Brain microvascular endothelial cell (primary cell): ENCODE data around the gene PEX5L.

Experiments
- DNase-seq: peaks from one replicate; pipeline ENCODE4 v3.0.0-alpha.2; 2020
- H3K27ac ChIP-seq: fragments of 250-450 bp; sonication (Bioruptor Pico); 2 replicates; pipeline ENCODE4 v1.5.1; 2020; ENCODE audit warnings: mild to moderate bottlenecking, moderate library complexity
- H3K27me3 ChIP-seq: fragments of 250-450 bp; sonication (Bioruptor Pico); replicated peaks from 2 replicates; pipeline ENCODE4 v1.5.1; 2020; ENCODE audit warnings: mild to moderate bottlenecking
- H3K36me3 ChIP-seq: fragments of 250-450 bp; sonication (Bioruptor Pico); replicated peaks from 2 replicates; pipeline ENCODE4 v1.5.1; 2020; ENCODE audit warnings: mild to moderate bottlenecking
- H3K4me3 ChIP-seq: 2 replicates; pipeline ENCODE4 v1.5.1; 2011; ENCODE audit warnings: low read depth, mild to moderate bottlenecking, control low read depth, low read length, moderate library complexity
- in situ Hi-C: cut with HindIII; loops from 2 replicates; pipeline ENCODE4 v1.10.0; 2017; ENCODE audit warnings: low sequenced_read_pairs, low pct_ligation_motif_present
- TF ChIP-seq, protein P1 (sequence below): IDR thresholded peaks from 2 replicates; pipeline ENCODE4 v1.5.1; 2011; ENCODE audit warnings: low read depth, mild to moderate bottlenecking, moderate library complexity, low read length, control low read depth, inconsistent platforms; ENCODE audit errors: missing control alignments

Gene PEX5L

DNA sequence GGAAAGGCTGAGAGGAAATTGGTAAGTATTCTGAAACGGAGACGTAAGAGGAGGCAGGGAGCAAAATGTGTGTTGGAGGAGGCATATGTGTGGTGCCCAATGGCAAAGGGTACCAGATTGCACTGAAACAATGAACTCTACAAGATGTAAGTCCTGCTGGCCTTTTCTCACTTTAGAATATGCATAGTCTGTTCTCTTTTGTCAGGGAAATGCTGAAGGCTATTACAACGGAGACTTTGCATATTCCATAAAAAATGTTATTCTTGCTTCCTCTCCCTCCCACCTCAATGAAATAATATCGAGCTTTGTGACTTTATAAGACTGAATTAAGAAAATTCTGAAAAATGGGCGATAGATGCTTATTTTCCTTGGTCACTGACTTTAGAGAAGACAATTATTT lies 85.9 kb downstream of the PEX5L start:
- Histone ChIP-seq H3K27me3 (no peaks in the 10 kb centered on the region), H3K36me3 (no peaks in the 10 kb centered on the region), H3K4me3 (no peak overlapping the region), H3K27ac (no peak overlapping the region)
- TF ChIP-seq, protein P1, sequence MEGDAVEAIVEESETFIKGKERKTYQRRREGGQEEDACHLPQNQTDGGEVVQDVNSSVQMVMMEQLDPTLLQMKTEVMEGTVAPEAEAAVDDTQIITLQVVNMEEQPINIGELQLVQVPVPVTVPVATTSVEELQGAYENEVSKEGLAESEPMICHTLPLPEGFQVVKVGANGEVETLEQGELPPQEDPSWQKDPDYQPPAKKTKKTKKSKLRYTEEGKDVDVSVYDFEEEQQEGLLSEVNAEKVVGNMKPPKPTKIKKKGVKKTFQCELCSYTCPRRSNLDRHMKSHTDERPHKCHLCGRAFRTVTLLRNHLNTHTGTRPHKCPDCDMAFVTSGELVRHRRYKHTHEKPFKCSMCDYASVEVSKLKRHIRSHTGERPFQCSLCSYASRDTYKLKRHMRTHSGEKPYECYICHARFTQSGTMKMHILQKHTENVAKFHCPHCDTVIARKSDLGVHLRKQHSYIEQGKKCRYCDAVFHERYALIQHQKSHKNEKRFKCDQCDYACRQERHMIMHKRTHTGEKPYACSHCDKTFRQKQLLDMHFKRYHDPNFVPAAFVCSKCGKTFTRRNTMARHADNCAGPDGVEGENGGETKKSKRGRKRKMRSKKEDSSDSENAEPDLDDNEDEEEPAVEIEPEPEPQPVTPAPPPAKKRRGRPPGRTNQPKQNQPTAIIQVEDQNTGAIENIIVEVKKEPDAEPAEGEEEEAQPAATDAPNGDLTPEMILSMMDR, result no peak
- in situ Hi-C loops, result no loop called here
- no peak for DNase-seq

DNA sequence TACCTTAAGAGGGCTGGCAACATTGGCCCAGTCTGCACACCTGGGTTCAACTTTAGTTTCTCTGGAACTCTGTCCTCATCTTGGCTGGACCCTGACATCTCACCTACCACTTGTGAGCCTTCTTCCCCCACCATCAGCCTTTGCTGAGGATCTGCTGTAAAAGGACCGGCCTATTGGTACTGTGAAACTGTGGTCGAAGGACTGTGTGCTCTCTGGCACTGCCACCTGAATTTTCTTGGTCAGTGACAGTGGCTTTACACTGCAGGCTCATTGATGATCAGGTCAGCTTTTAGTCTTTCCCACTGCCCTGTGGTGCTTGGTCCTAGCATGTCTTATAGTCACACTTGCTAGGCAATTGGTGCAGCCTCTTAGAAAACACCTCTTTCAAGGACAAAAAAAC lies 86.9 kb downstream of the PEX5L start:
- in situ Hi-C loops, result no loop called here
- Histone ChIP-seq H3K27me3 (no peaks in the 10 kb centered on the region), H3K36me3 (no peaks in the 10 kb centered on the region), H3K27ac (no peak overlapping the region), H3K4me3 (no peak overlapping the region)
- no peak for DNase-seq
- TF ChIP-seq, protein P1, result no peak

DNA sequence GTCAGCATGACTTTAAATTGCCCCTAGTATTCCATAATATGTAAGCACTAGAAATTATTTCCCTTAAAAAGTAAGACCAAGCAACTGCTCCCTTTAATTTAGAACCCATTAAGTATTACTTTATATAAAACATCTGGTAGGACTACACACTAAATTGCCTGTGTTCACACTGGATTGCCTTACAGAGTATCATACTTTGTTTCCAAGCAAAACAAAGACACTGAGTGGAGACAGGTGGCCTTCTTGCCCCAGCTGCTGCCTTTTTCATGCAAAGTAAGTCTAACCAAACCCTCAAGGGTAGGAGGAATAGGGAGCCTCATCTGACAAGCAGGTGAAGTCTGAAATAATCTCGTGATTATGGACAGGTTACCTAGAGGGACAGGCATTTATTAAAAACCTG lies 87.3 kb downstream of the PEX5L start:
- no peaks in the 10 kb centered on the region for H3K27me3 ChIP-seq
- in situ Hi-C loops, result no loop called here
- no peak overlapping the region for H3K27ac ChIP-seq

DNA sequence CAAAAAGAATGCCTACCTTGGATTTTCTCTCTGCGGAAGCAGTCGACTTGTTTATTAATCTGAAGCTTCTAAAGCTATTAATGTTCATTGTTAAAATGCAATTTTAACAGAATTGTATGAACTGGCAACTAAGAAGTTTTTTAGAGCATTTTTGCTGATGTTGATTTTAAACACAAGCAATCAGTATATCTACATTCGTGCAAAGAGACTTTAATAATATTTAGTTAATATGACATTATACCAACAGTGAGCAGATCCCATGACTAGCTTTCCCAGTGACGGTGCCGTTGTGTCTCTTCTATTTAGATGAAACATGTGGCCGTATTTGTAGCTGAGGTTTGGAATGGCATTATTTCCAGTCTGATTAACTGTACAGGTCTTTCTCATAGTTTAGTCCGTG lies 88.0 kb downstream of the PEX5L start:
- no peaks in the 10 kb centered on the region for H3K36me3 ChIP-seq

More for the DNA sequence above, 87.3 kb downstream of the PEX5L start:
- Histone ChIP-seq H3K36me3 (no peaks in the 10 kb centered on the region), H3K4me3 (no peak overlapping the region)
- TF ChIP-seq, protein P1, result no peak
- no peak for DNase-seq

DNA sequence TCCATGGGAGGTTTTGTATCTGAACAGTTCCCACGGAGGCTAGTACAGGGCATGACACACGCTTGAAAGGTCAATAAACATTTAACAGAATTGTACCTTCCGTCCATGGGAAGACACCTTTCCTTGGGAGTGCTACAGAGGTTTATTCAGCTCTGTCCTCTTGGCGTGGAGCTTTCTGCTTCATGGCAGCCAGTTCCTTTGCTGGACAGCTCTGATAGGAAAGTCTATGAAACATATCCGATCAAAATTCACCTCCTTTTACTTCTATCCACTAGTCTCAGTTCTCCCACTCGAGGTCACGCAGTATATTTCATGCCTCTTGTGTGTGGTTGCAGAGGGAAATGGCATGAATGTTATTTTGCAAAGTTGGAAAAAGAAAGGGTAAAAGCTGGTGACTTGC lies 91.2 kb downstream of the PEX5L start:
- TF ChIP-seq, protein P1, result no peak
- in situ Hi-C loops, result no loop called here
- H3K27me3 ChIP-seq, result no peaks in the 10 kb centered on the region
- H3K36me3 ChIP-seq, result no peaks in the 10 kb centered on the region
- no peak overlapping the region for H3K4me3 ChIP-seq
- no peak overlapping the region for H3K27ac ChIP-seq
- DNase-seq, result no peak

More for the DNA sequence above, 88.0 kb downstream of the PEX5L start:
- no peak overlapping the region for H3K27ac ChIP-seq
- no peaks in the 10 kb centered on the region for H3K27me3 ChIP-seq
- TF ChIP-seq, protein P1, result no peak
- no peak for DNase-seq
- no peak overlapping the region for H3K4me3 ChIP-seq
- in situ Hi-C loops, result no loop called here

DNA sequence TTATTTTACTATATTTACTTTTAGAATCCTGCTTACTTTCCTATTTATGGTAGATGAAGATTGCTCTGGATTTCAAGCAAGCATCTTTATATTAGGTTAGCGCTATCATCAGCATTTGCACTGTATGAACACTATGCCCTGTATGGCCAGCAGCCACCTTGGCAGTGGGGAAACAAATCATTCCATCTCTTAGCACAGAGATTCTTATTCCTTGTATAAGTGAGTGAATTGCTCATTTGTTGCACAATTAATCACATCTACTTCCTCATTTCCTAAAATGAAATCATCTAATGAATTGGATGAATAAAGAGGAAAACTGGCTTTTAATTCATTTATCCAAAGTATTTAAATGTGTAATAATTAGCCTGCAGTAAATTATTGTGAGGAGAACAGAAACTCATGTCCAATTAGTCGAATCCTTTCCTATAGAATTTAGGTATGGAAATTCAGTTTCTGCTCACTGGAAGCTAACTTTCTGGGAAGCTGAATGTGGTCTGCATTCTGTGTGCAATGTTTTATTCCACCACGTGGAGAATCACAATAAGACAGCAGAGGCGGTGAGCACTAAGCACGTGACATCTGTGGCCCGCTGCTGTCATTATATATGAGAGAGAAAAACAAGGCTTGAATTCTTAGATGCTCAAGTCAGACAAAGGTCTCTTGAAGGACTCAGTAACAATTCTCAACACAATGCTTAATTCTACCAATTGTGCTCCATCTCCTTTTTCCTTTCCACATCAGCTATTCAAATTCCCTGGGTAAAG lies 93.4 kb downstream of the PEX5L start:
- H3K4me3 ChIP-seq, result no peak overlapping the region
- TF ChIP-seq, protein P1, result peak; percentile 11
- DNase-seq, result no peak
- H3K27ac ChIP-seq, result no peak overlapping the region
- H3K27me3 ChIP-seq, result no peaks in the 10 kb centered on the region
- in situ Hi-C loops, result no loop called here
- H3K36me3 ChIP-seq, result no peaks in the 10 kb centered on the region
